GM12878 (cell line): ENCODE data around the gene JAG2. TPM values are rescaled to one million over a fixed set of nuclear protein-coding genes. Genes with fewer than 3 reads are reported as not detected.

ENCODE experiments used
- ATAC-seq: fragments of 200-7000 bp; cut with Tn5 transposase; 3 replicates; pipeline ENCODE4 v1.9.1; 2020; ENCODE audit warnings: mild to moderate bottlenecking, moderate library complexity
- BruUV-seq: library from RNA; stranded (reverse); fragments of 400-500 nt; replicated peaks from 2 replicates; lab custom pipeline; 2021; lab: Mats Ljungman, UMichigan
- CTCF ChIA-PET: fragments of 300-600 bp; sonication (Branson Sonifier 250); formaldehyde crosslinking; extraction: SDS; loops from one replicate; lab custom pipeline; 2021; ENCODE audit warnings: inconsistent platforms; lab: Yijun Ruan, JAX
- POLR2A ChIA-PET: fragments of 350-600 bp; formaldehyde crosslinking; extraction: SDS; loops from one replicate; lab custom pipeline; 2021; ENCODE audit warnings: inconsistent platforms; lab: Charles Lee
- RAD21 ChIA-PET: fragments of 300-600 bp; sonication (Branson Sonifier 250); formaldehyde crosslinking; loops from one replicate; lab custom pipeline; 2023; ENCODE audit warnings: antibody characterized with exemption; ENCODE audit not compliant: unreplicated experiment; lab: Charles Lee
- SMC1A ChIA-PET: fragments of 300-600 bp; sonication (Branson Sonifier 250); formaldehyde crosslinking; loops from one replicate; lab custom pipeline; 2023; ENCODE audit not compliant: unreplicated experiment, uncharacterized antibody; lab: Charles Lee
- DNase-seq: peaks from one replicate; pipeline ENCODE4 v3.0.0-alpha.2; 2011; ENCODE audit warnings: low read depth, low spot score
- FAIRE-seq: peaks from 3 replicates; lab custom pipeline; 2011; peaks lifted over from hg19 to GRCh38; lab: Jason Lieb, UNC
- H2AFZ ChIP-seq: 2 replicates; pipeline ENCODE4 v1.6.0; 2011; ENCODE audit warnings: low read depth, low read length, control low read depth; ENCODE audit not compliant: control insufficient read depth
- H3K27ac ChIP-seq: 2 replicates; pipeline ENCODE4 v1.5.1; 2011; ENCODE audit warnings: control low read depth; ENCODE audit not compliant: control insufficient read depth, insufficient read depth
- H3K27me3 ChIP-seq, 2 experiments: replicated peaks in 1 of 2; 2 replicates each; pipeline versions ENCODE4 v1.6.0 to v1.6.1; 2011; ENCODE audit warnings: low read length in 1 of 2; ENCODE audit not compliant: control insufficient read depth in 2 of 2, insufficient read depth in 2 of 2
- H3K36me3 ChIP-seq, 2 experiments: 2 replicates each; pipeline ENCODE4 v1.5.1; 2011; ENCODE audit warnings: low read length in 1 of 2; ENCODE audit not compliant: control insufficient read depth in 2 of 2, insufficient read depth in 2 of 2
- H3K4me1 ChIP-seq: 2 replicates; pipeline ENCODE4 v1.6.1; 2011; ENCODE audit warnings: mild to moderate bottlenecking, low read length, moderate library complexity, mixed read lengths; ENCODE audit not compliant: control insufficient read depth, insufficient read depth
- H3K4me2 ChIP-seq: 2 replicates; pipeline ENCODE4 v1.6.0; 2011; ENCODE audit warnings: control low read depth; ENCODE audit not compliant: control insufficient read depth, insufficient read depth
- H3K4me3 ChIP-seq: fragments of 200-600 bp; sonication (generic); 2 replicates; pipeline ENCODE4 v1.5.1; 2016
- H3K79me2 ChIP-seq: 2 replicates; pipeline ENCODE4 v1.6.0; 2011; ENCODE audit warnings: low read length; ENCODE audit not compliant: control insufficient read depth, insufficient read depth
- H3K9ac ChIP-seq: 2 replicates; pipeline ENCODE4 v1.8.0; 2011; ENCODE audit warnings: low read length, control low read depth, mixed read lengths; ENCODE audit not compliant: control insufficient read depth, insufficient read depth
- H3K9me3 ChIP-seq: replicated peaks from 3 replicates; pipeline ENCODE4 v1.5.1; 2011; ENCODE audit warnings: mild to moderate bottlenecking, low read length; ENCODE audit not compliant: control insufficient read depth, insufficient read depth
- H4K20me1 ChIP-seq: 2 replicates; pipeline ENCODE4 v1.6.0; 2011; ENCODE audit not compliant: control insufficient read depth, insufficient read depth
- CBFB ChIP-seq: IDR thresholded peaks from 2 replicates; pipeline ENCODE4 v1.6.1; 2016; ENCODE audit warnings: antibody characterized with exemption, low read depth
- E2F8 ChIP-seq: fragments of 450-650 bp; IDR thresholded peaks from 2 replicates; pipeline ENCODE4 v1.6.1; 2018; ENCODE audit warnings: mild to moderate bottlenecking, low read depth, moderate library complexity; ENCODE audit not compliant: partially characterized antibody
- FOS ChIP-seq: IDR thresholded peaks from 3 replicates; pipeline ENCODE4 v1.6.1; 2011; ENCODE audit warnings: borderline replicate concordance; ENCODE audit not compliant: insufficient read length; ENCODE audit errors: extremely low read depth
- FOXM1 ChIP-seq: IDR thresholded peaks from 2 replicates; pipeline ENCODE4 v1.6.1; 2012; ENCODE audit warnings: low read depth, mild to moderate bottlenecking, inconsistent platforms, low read length, moderate library complexity
- NR2C1 ChIP-seq: fragments of 450-650 bp; IDR thresholded peaks from 2 replicates; pipeline ENCODE4 v1.6.1; 2017; ENCODE audit warnings: antibody characterized with exemption, mild to moderate bottlenecking, moderate library complexity
- PAX8 ChIP-seq: fragments of 450-650 bp; IDR thresholded peaks from 2 replicates; pipeline ENCODE4 v1.6.1; 2017; ENCODE audit warnings: mild to moderate bottlenecking, moderate library complexity
- PML ChIP-seq: IDR thresholded peaks from 2 replicates; pipeline ENCODE4 v1.6.1; 2012; ENCODE audit warnings: low read length, inconsistent platforms
- REST ChIP-seq: IDR thresholded peaks from 2 replicates; pipeline ENCODE4 v1.6.1; 2012; ENCODE audit warnings: mild to moderate bottlenecking, low read depth, low read length
- SIN3A ChIP-seq: IDR thresholded peaks from 2 replicates; pipeline ENCODE4 v1.6.1; 2012; ENCODE audit warnings: low read depth, low read length, improper control_type of control experiment
- SIX5 ChIP-seq: IDR thresholded peaks from 2 replicates; pipeline ENCODE4 v1.6.1; 2011; ENCODE audit warnings: mild to moderate bottlenecking, low read depth, low read length, moderate library complexity; ENCODE audit not compliant: severe bottlenecking
- STAT3 ChIP-seq: IDR thresholded peaks from 2 replicates; pipeline ENCODE4 v1.6.1; 2011; ENCODE audit warnings: low read depth, low read length, improper control_type of control experiment
- TCF7 ChIP-seq: IDR thresholded peaks from 2 replicates; pipeline ENCODE4 v1.6.1; 2014; ENCODE audit warnings: antibody characterized with exemption, borderline replicate concordance
- USF1 ChIP-seq: IDR thresholded peaks from 2 replicates; pipeline ENCODE4 v1.6.1; 2011; ENCODE audit warnings: borderline replicate concordance, low read depth, mild to moderate bottlenecking, moderate library complexity, mixed read lengths, low read length; ENCODE audit not compliant: insufficient read depth; ENCODE audit errors: extremely low read length
- ZBED1 ChIP-seq: IDR thresholded peaks from 2 replicates; pipeline ENCODE4 v1.6.1; 2016; ENCODE audit warnings: borderline replicate concordance
- ZNF217 ChIP-seq: fragments of 450-650 bp; IDR thresholded peaks from 2 replicates; pipeline ENCODE4 v1.6.1; 2017; ENCODE audit warnings: antibody characterized with exemption, mild to moderate bottlenecking
- ZSCAN29 ChIP-seq: fragments of 450-650 bp; IDR thresholded peaks from 2 replicates; pipeline ENCODE4 v1.6.1; 2017; ENCODE audit warnings: mild to moderate bottlenecking, moderate library complexity
- WGBS: methylation state at CpG from one replicate; pipeline ENCODE4 v1.1.6; 2016; ENCODE audit warnings: low lambda C conversion rate; ENCODE audit not compliant: insufficient replicate concordance, insufficient coverage; ENCODE audit errors: missing lambda C conversion rate; 5-methylcytosine and 5-hydroxymethylcytosine counted together
- in situ Hi-C: fragments of 300-500 bp; cut with MboI; formaldehyde crosslinking; loops from 9 replicates; pipeline ENCODE4 v1.14.3; 2018; ENCODE audit warnings: mixed read lengths
- intact Hi-C: fragments of 100-400 bp; cut with micrococcal nuclease; formaldehyde crosslinking; loops from one replicate; pipeline ENCODE4 v1.14.2; 2022; ENCODE audit not compliant: unreplicated experiment
- polyA plus RNA-seq, 11 experiments: library from polyadenylated mRNA; depleted of rRNA in 4 of 11; unstranded in 6 of 11; stranded (reverse) in 5 of 11; fragments of >200 nt; fragmentation: Nextera tagmentation in 4 of 11; fragmentation: Illumina TruSeq in 1 of 11; extraction: Ambion mirVana in 4 of 11; extraction: Trizol in 1 of 11; gene quantifications; 1 replicate in 1 of 11; 2 replicates in 10 of 11; pipeline versions ENCODE4 v1.2.1 to v1.2.3, GENCODE V29; 2011 to 2016; ENCODE audit warnings: inconsistent platforms in 2 of 11, missing spikeins in 2 of 11, low read depth in 1 of 11
- total RNA-seq, 4 experiments: library from RNA; depleted of rRNA in 3 of 4; stranded (reverse); fragments of >200 nt in 3 of 4; fragmentation: Illumina TruSeq in 1 of 4; extraction: Trizol in 1 of 4; gene quantifications; 2 replicates each; pipeline versions ENCODE4 v1.2.1 to v1.2.3, GENCODE V29; 2013 to 2021

The JAG2 gene
- total and polyA plus RNA-seq, 10 of the 15 experiments (the other 5 are each of a cell fraction or from before 2014, with no cell fraction given) = 0.04 to 0.14 (median 0.06) TPM; not detected in 5

DNA sequence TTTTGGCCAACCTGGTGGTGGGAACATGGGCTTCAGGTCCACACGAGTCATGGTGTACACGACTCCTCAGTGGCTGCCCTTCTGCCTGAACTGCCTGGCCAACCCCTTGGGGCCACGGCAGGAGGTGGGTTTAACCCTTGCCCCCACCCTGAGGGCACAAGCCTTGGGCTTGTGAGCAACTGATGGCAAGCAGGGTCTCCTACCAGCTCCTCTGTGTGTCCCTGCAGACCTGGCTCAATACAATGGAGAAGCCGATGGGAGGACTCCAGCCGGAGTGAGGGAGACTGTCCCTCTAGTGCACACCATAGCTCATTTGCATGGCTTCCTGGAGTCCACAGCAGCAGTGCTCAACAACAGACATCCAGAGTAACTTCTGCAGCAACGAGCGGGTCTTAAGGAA lies 28.0 kb downstream of the JAG2 start:
- ATAC-seq (no peak), FAIRE-seq (no peak), DNase-seq (no peak)
- 38% methylated on average over 7 of the region's 7 CpGs for WGBS
- in situ Hi-C loops (no loop called here), intact Hi-C loops (no loop called here)
- H3K9me3 ChIP-seq = peaks cover 8% of the 10 kb centered on the region; the same call in 1 of the 3 replicates
- BruUV-seq = no TSS peak
- RAD21 ChIA-PET = no interaction called here
- CTCF ChIA-PET = no interaction called here
- no peak overlapping the region for H3K27ac ChIP-seq
- H3K4me3 ChIP-seq = no peak overlapping the region
- no peaks in the 10 kb centered on the region for H3K79me2 ChIP-seq
- no peak overlapping the region for H3K4me2 ChIP-seq
- no peaks in the 10 kb centered on the region for H3K4me1 ChIP-seq
- H3K27me3 ChIP-seq = no peaks in the 10 kb centered on the region
- SMC1A ChIA-PET = interaction anchor here (0.7 kb wide), 1 partner anchor 36 kb away, joined by 3 read pairs; no protein-coding TSS in a partner anchor
- no peaks in the 10 kb centered on the region for H4K20me1 ChIP-seq
- H3K36me3 ChIP-seq = no peaks in the 10 kb centered on the region
- no peak overlapping the region for H2AFZ ChIP-seq
- POLR2A ChIA-PET = no interaction called here
- no peak overlapping the region for H3K9ac ChIP-seq
- TF ChIP-seq SIN3A (no peak), E2F8 (no peak), PML (no peak), USF1 (no peak), CBFB (no peak), ZSCAN29 (no peak), NR2C1 (no peak), SIX5 (no peak), STAT3 (no peak), TCF7 (no peak), PAX8 (no peak), FOS (no peak), ZNF217 (no peak), ZBED1 (no peak), REST (no peak), FOXM1 (no peak)
